Measurements from ENCODE around the gene PRMT7.

PRMT7 gene

DNA sequence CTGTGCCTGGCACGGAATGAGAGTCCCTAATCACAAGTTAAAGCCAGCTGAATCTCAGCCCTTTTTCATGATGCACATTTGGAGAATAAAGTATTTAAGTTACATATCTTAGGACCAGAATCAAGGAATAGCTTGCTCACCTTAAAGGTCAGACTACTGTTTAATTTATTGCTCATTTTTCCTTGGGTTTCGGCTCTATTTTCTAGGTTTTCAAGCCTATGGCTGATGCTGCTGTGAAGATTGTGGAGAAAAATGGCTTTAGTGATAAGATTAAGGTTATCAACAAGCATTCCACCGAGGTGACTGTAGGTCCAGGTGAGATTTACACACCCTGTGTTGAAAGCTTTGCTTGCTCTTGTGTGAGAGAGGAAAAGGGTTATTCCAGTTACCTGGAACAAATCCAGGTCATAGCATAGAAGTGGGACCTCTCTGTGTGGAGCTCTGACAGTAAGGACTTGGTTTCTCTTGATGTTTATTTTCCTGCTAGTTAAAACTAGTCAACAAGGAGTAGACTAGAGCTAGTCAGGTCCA lies 18.1 kb downstream of the PRMT7 start:
- TF ChIP-seq, protein P1, sequence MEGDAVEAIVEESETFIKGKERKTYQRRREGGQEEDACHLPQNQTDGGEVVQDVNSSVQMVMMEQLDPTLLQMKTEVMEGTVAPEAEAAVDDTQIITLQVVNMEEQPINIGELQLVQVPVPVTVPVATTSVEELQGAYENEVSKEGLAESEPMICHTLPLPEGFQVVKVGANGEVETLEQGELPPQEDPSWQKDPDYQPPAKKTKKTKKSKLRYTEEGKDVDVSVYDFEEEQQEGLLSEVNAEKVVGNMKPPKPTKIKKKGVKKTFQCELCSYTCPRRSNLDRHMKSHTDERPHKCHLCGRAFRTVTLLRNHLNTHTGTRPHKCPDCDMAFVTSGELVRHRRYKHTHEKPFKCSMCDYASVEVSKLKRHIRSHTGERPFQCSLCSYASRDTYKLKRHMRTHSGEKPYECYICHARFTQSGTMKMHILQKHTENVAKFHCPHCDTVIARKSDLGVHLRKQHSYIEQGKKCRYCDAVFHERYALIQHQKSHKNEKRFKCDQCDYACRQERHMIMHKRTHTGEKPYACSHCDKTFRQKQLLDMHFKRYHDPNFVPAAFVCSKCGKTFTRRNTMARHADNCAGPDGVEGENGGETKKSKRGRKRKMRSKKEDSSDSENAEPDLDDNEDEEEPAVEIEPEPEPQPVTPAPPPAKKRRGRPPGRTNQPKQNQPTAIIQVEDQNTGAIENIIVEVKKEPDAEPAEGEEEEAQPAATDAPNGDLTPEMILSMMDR (conservative IDR thresholded peaks at IDR 0.05; ENCODE audit: low read length) = no peak
- DNase-seq (ENCODE audit: low read depth) = no peak
- H3K4me3 ChIP-seq (ENCODE audit: low read length) = no peak overlapping the region

DNA sequence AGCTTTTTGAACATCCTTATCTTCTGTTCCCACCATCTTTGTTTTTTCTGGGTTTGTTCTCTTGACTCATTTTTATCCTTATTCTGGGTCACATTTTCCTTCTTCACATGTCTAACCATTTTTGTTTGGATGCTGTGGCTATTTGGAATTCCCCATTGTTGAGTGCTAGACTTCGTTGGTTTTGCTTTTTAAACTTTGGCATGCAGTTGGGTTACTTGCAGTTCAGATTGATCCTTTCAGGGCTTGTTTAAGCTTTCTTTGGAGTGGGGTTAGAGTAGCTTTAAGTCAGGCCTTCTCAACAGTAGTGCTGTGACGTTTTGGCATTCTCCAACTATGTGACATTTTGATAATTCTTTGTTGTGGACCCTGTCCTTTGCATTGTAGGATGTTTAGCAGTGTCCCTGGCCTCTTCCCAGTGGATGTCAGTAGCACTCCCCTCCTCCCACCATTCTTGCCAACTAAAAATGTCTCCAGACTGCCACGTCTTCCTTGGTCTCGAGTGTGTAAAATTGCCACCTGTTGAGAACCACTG lies 21.1 kb downstream of the PRMT7 start:
- no peak overlapping the region for H3K4me3 ChIP-seq (ENCODE audit: low read length)
- DNase-seq (ENCODE audit: low read depth) = peak; percentile 62
- TF ChIP-seq, protein P1 (conservative IDR thresholded peaks at IDR 0.05; ENCODE audit: low read length) = no peak

DNA sequence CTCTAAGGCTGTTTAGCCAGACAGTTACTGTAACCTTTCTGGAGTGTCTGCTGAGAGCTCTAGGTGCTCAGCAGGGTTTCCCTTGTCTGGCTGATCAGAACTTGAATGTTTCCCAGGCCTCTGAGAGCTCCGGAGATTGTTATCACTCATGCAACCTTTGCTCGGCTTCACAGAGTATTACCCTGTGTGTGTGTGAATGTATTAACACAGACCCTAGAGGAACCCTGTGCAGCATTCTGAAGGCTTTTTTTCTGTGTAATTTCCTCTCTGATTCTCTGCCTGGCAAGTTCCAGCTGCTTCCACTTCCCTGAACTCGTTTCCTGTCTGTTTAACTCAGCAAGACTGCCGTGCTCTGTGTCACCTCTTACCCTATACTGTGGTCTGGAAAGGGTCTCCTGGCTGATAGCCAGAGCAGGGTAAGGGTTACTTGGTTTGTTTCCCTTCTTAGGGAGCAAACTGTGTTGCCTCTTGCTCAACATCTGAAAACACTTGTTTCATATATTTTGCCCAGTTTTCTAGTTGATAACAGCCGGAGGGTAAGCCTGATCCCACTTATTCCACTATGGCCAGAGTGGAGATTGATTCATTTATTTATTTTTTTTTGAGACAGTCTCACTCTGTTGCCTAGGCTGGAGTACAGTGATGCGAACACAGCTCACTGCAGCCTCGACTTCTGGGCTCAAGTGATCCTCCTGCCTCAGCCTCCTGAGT lies 21.7 kb downstream of the PRMT7 start:
- no peak overlapping the region for H3K4me3 ChIP-seq (ENCODE audit: low read length)
- DNase-seq (ENCODE audit: low read depth) = peak; percentile 17
- TF ChIP-seq, protein P1 (conservative IDR thresholded peaks at IDR 0.05; ENCODE audit: low read length) = no peak

DNA sequence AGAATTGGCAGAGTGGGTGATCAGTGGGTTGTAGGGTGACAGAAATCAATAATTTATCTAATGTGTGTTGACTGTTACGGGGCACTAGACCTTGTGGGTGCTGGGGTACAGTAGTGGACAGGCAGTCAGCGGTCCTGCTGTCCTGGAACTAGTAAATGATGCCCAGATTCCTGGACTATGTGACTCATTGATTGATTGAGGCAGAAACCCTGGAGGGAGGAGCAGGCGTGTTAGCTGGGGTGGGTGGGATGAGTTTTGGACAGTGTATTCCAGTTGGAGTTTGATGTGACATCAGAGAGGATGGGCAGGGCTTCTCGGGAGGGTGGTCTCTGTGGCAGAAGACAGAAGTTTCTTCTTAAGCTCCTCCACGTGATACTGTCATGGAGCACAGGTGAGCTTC lies 24.4 kb downstream of the PRMT7 start:
- H3K4me3 ChIP-seq (ENCODE audit: low read length) = no peak overlapping the region
- peak; percentile 31 for DNase-seq (ENCODE audit: low read depth)
- TF ChIP-seq, protein P1 (conservative IDR thresholded peaks at IDR 0.05; ENCODE audit: low read length) = no peak

DNA sequence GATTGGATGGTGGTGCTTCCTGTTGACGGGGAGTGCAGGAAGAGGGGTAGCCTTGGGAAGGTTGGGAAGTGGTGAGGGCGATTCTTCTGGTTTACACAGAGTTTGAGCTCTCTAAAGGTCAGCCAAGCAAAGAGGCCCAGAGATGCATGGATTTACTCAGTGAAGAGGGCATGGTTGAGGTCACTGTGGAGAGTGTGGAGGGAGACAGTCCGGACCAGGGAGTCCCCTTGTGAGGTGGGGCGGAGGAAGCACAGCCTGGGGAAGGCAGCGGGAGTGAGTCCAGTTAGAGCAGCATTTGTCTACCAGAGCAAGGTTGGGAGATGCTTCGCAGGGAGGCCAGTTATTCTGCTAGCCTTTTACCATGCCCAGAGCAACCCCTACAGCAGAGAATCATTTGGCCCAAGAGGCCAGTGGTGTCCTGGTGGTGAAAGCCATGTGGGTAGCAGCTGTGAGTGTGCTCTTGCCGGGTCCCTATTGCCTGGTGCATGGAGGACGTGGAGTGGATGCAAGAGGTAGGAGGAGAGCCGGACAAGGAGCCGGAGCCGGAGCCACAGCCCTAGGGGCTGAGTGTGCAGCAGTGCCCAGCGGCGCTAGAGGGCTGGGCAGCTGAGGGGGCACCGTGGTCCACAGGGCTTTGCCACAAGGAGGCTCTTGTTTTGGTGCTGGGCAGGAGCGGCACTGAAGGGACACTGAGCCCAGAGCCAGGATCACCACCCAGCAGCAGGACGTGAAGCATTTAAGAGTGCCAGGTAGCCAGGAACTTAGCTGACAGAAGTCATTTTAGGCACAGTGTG lies 27.7 kb downstream of the PRMT7 start:
- no peak for DNase-seq (ENCODE audit: low read depth)
- no peak overlapping the region for H3K4me3 ChIP-seq (ENCODE audit: low read length)
- TF ChIP-seq, protein P1 (conservative IDR thresholded peaks at IDR 0.05; ENCODE audit: low read length) = no peak

DNA sequence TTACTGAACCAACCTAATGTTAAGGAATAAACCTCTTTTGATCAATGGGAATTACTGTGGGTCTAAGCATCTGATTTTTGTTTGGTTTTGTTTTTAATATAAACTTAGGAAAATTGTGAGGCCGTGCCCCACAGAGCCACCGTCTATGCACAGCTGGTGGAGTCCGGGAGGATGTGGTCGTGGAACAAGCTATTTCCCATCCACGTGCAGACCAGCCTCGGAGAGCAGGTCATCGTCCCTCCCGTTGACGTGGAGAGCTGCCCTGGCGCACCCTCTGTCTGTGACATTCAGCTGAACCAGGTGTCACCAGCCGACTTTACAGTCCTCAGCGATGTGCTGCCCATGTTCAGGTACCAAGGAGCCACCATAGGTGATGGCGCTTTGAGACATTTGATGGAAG lies 28.4 kb downstream of the PRMT7 start:
- H3K4me3 ChIP-seq (ENCODE audit: low read length) = no peak overlapping the region
- TF ChIP-seq, protein P1 (conservative IDR thresholded peaks at IDR 0.05; ENCODE audit: low read length) = no peak
- DNase-seq (ENCODE audit: low read depth) = no peak
